ENCODE data around the gene ANKRD52. TPM values are rescaled to one million over a fixed set of nuclear protein-coding genes. Genes with fewer than 3 reads are reported as not detected.

ANKRD52 gene
- total and polyA plus RNA-seq, 2 of the 8 experiments (the other 6 are each of a cell fraction or from before 2014, with no cell fraction given): 14.0 to 36.3 TPM

GRCh38 chr12:56298828-56299227 lies 40.6 kb upstream of the ANKRD52 start (continued):
- TF ChIP-seq CHD7 (IDR thresholded peaks at IDR 0.05; ENCODE audit: insufficient replicate concordance, low read length): no peak
- TF ChIP-seq ATF2 (IDR thresholded peaks at IDR 0.05; ENCODE audit: low read length): no peak
- TF ChIP-seq GABPA (IDR thresholded peaks at IDR 0.05; ENCODE audit: borderline replicate concordance, insufficient read depth, low read length): no peak
- no peak for TF ChIP-seq JUND (IDR thresholded peaks at IDR 0.05; ENCODE audit: low read length)

Data from H1 (cell line).